ENCODE results near the gene RXFP4.

Gene RXFP4

GRCh38 chr1:155932081-155932480, 9.4 kb upstream of the RXFP4 start:
- no peak overlapping the region for H3K4me3 ChIP-seq (ENCODE audit: low read length)
- H3K27ac ChIP-seq (ENCODE audit: low read length): no peak overlapping the region
- no peaks in the 10 kb centered on the region for H3K4me1 ChIP-seq (ENCODE audit: control insufficient read depth, low read depth, low read length)
- H3K36me3 ChIP-seq (ENCODE audit: control insufficient read depth, low read depth, low read length): peaks cover 44% of the 10 kb centered on the region
- H3K9ac ChIP-seq (ENCODE audit: low read length): no peak overlapping the region
- H3K9me3 ChIP-seq (ENCODE audit: control insufficient read depth, low read depth, low read length): no peaks in the 10 kb centered on the region
- no peaks in the 10 kb centered on the region for H3K27me3 ChIP-seq (ENCODE audit: control insufficient read depth, insufficient read depth, low read length)

- Histone ChIP-seq H3K9me3 (ENCODE audit: control insufficient read depth, low read depth, low read length) (no peaks in the 10 kb centered on the region), H3K27ac (ENCODE audit: low read length) (no peak overlapping the region), H3K4me1 (ENCODE audit: control insufficient read depth, low read depth, low read length) (no peaks in the 10 kb centered on the region), H3K9ac (ENCODE audit: low read length) (no peak overlapping the region), H3K27me3 (ENCODE audit: control insufficient read depth, insufficient read depth, low read length) (no peaks in the 10 kb centered on the region), H3K36me3 (ENCODE audit: control insufficient read depth, low read depth, low read length) (peaks cover 40% of the 10 kb centered on the region), H3K4me3 (ENCODE audit: low read length) (peak overlapping the region; percentile 81)
Measured at GRCh38 chr1:155932487-155932886, 9.0 kb upstream of the RXFP4 start.

- Histone ChIP-seq H3K9me3 (ENCODE audit: control insufficient read depth, low read depth, low read length) (no peaks in the 10 kb centered on the region), H3K4me1 (ENCODE audit: control insufficient read depth, low read depth, low read length) (peaks cover 3% of the 10 kb centered on the region), H3K4me3 (ENCODE audit: low read length) (peak overlapping the region; percentile 81), H3K27me3 (ENCODE audit: control insufficient read depth, insufficient read depth, low read length) (no peaks in the 10 kb centered on the region), H3K27ac (ENCODE audit: low read length) (peak overlapping the region; percentile 71), H3K9ac (ENCODE audit: low read length) (peak overlapping the region; percentile 78), H3K36me3 (ENCODE audit: control insufficient read depth, low read depth, low read length) (peaks cover 34% of the 10 kb centered on the region)
Measured at GRCh38 chr1:155933591-155934096, 7.8 kb upstream of the RXFP4 start.

- Histone ChIP-seq H3K9me3 (ENCODE audit: control insufficient read depth, low read depth, low read length) (no peaks in the 10 kb centered on the region), H3K9ac (ENCODE audit: low read length) (peak within 1 kb of the TSS; percentile 78), H3K27ac (ENCODE audit: low read length) (peak within 1 kb of the TSS; percentile 78), H3K4me3 (ENCODE audit: low read length) (peak within 1 kb of the TSS; percentile 81), H3K4me1 (ENCODE audit: control insufficient read depth, low read depth, low read length) (peaks cover 3% of the 10 kb centered on the region), H3K27me3 (ENCODE audit: control insufficient read depth, insufficient read depth, low read length) (no peaks in the 10 kb centered on the region), H3K36me3 (ENCODE audit: control insufficient read depth, low read depth, low read length) (peaks cover 29% of the 10 kb centered on the region)
Measured at GRCh38 chr1:155934097-155934935, 7.1 kb upstream of the RXFP4 start, which contains the start of gene KHDC4. KHDC4 (minus strand) TSS chr1:155934413; CDS start chr1:155934373, 40 bp downstream.

GRCh38 chr1:155934936-155935590, 6.4 kb upstream of the RXFP4 start:
- Histone ChIP-seq H3K9me3 (ENCODE audit: control insufficient read depth, low read depth, low read length) (no peaks in the 10 kb centered on the region), H3K27ac (ENCODE audit: low read length) (peak overlapping the region; percentile 78), H3K4me3 (ENCODE audit: low read length) (peak overlapping the region; percentile 81), H3K36me3 (ENCODE audit: control insufficient read depth, low read depth, low read length) (peaks cover 24% of the 10 kb centered on the region), H3K9ac (ENCODE audit: low read length) (peak overlapping the region; percentile 78), H3K27me3 (ENCODE audit: control insufficient read depth, insufficient read depth, low read length) (no peaks in the 10 kb centered on the region), H3K4me1 (ENCODE audit: control insufficient read depth, low read depth, low read length) (peaks cover 3% of the 10 kb centered on the region)

- H3K9me3 ChIP-seq (ENCODE audit: control insufficient read depth, low read depth, low read length): no peaks in the 10 kb centered on the region
- H3K27me3 ChIP-seq (ENCODE audit: control insufficient read depth, insufficient read depth, low read length): no peaks in the 10 kb centered on the region
- no peak overlapping the region for H3K27ac ChIP-seq (ENCODE audit: low read length)
- no peak overlapping the region for H3K4me3 ChIP-seq (ENCODE audit: low read length)
- H3K4me1 ChIP-seq (ENCODE audit: control insufficient read depth, low read depth, low read length): peaks cover 3% of the 10 kb centered on the region
- no peaks in the 10 kb centered on the region for H3K36me3 ChIP-seq (ENCODE audit: control insufficient read depth, low read depth, low read length)
- H3K9ac ChIP-seq (ENCODE audit: low read length): no peak overlapping the region
Measured at GRCh38 chr1:155938220-155938627, 3.2 kb upstream of the RXFP4 start.

- H3K4me1 ChIP-seq (ENCODE audit: control insufficient read depth, low read depth, low read length): peaks cover 3% of the 10 kb centered on the region
- no peaks in the 10 kb centered on the region for H3K36me3 ChIP-seq (ENCODE audit: control insufficient read depth, low read depth, low read length)
- H3K9me3 ChIP-seq (ENCODE audit: control insufficient read depth, low read depth, low read length): no peaks in the 10 kb centered on the region
- H3K4me3 ChIP-seq (ENCODE audit: low read length): no peak overlapping the region
- no peaks in the 10 kb centered on the region for H3K27me3 ChIP-seq (ENCODE audit: control insufficient read depth, insufficient read depth, low read length)
- no peak overlapping the region for H3K9ac ChIP-seq (ENCODE audit: low read length)
- H3K27ac ChIP-seq (ENCODE audit: low read length): no peak overlapping the region
Measured at GRCh38 chr1:155940482-155940992, 901 bp upstream of the RXFP4 start.

GRCh38 chr1:155941845-155942531, 550 bp downstream of the RXFP4 start:
- no peak overlapping the region for H3K9ac ChIP-seq (ENCODE audit: low read length)
- no peaks in the 10 kb centered on the region for H3K27me3 ChIP-seq (ENCODE audit: control insufficient read depth, insufficient read depth, low read length)
- peaks cover 8% of the 10 kb centered on the region for H3K36me3 ChIP-seq (ENCODE audit: control insufficient read depth, low read depth, low read length)
- H3K4me3 ChIP-seq (ENCODE audit: low read length): no peak overlapping the region
- H3K4me1 ChIP-seq (ENCODE audit: control insufficient read depth, low read depth, low read length): peaks cover 3% of the 10 kb centered on the region
- H3K9me3 ChIP-seq (ENCODE audit: control insufficient read depth, low read depth, low read length): no peaks in the 10 kb centered on the region
- H3K27ac ChIP-seq (ENCODE audit: low read length): no peak overlapping the region

GRCh38 chr1:155942578-155943141, 1.2 kb downstream of the RXFP4 start:
- no peak overlapping the region for H3K27ac ChIP-seq (ENCODE audit: low read length)
- no peaks in the 10 kb centered on the region for H3K9me3 ChIP-seq (ENCODE audit: control insufficient read depth, low read depth, low read length)
- H3K4me3 ChIP-seq (ENCODE audit: low read length): no peak overlapping the region
- no peaks in the 10 kb centered on the region for H3K27me3 ChIP-seq (ENCODE audit: control insufficient read depth, insufficient read depth, low read length)
- H3K4me1 ChIP-seq (ENCODE audit: control insufficient read depth, low read depth, low read length): peaks cover 3% of the 10 kb centered on the region
- no peak overlapping the region for H3K9ac ChIP-seq (ENCODE audit: low read length)
- H3K36me3 ChIP-seq (ENCODE audit: control insufficient read depth, low read depth, low read length): peaks cover 15% of the 10 kb centered on the region

GRCh38 chr1:155944444-155944799, 3.0 kb downstream of the RXFP4 start:
- H3K36me3 ChIP-seq (ENCODE audit: control insufficient read depth, low read depth, low read length): peaks cover 26% of the 10 kb centered on the region
- H3K9me3 ChIP-seq (ENCODE audit: control insufficient read depth, low read depth, low read length): no peaks in the 10 kb centered on the region
- H3K9ac ChIP-seq (ENCODE audit: low read length): no peak overlapping the region
- no peaks in the 10 kb centered on the region for H3K4me1 ChIP-seq (ENCODE audit: control insufficient read depth, low read depth, low read length)
- H3K4me3 ChIP-seq (ENCODE audit: low read length): no peak overlapping the region
- H3K27me3 ChIP-seq (ENCODE audit: control insufficient read depth, insufficient read depth, low read length): no peaks in the 10 kb centered on the region
- no peak overlapping the region for H3K27ac ChIP-seq (ENCODE audit: low read length)

GRCh38 chr1:155946633-155947219, 5.3 kb downstream of the RXFP4 start:
- no peaks in the 10 kb centered on the region for H3K27me3 ChIP-seq (ENCODE audit: control insufficient read depth, insufficient read depth, low read length)
- H3K27ac ChIP-seq (ENCODE audit: low read length): no peak overlapping the region
- peaks cover 45% of the 10 kb centered on the region for H3K36me3 ChIP-seq (ENCODE audit: control insufficient read depth, low read depth, low read length)
- H3K9ac ChIP-seq (ENCODE audit: low read length): no peak overlapping the region
- H3K4me3 ChIP-seq (ENCODE audit: low read length): no peak overlapping the region
- H3K4me1 ChIP-seq (ENCODE audit: control insufficient read depth, low read depth, low read length): no peaks in the 10 kb centered on the region
- H3K9me3 ChIP-seq (ENCODE audit: control insufficient read depth, low read depth, low read length): no peaks in the 10 kb centered on the region

Measured in iPS-18a (cell line).